Fibroblast of skin of left quadriceps (primary cell): ENCODE data around the gene RABGAP1L.
"Not testable (repeated sequence)": the region's sequence is repeated elsewhere in the genome, so short reads cannot be mapped to it uniquely, and the experiment has no call there.

Source experiments
- DNase-seq, 2 experiments: peaks; one replicate each; pipeline ENCODE4 v3.0.0-alpha.2; 2013; ENCODE audit warnings: low read depth in 2 of 2

RABGAP1L gene

GRCh38 chr1:175033953-175034352 is 874.6 kb downstream of the RABGAP1L start:
- no peak for DNase-seq

DNA sequence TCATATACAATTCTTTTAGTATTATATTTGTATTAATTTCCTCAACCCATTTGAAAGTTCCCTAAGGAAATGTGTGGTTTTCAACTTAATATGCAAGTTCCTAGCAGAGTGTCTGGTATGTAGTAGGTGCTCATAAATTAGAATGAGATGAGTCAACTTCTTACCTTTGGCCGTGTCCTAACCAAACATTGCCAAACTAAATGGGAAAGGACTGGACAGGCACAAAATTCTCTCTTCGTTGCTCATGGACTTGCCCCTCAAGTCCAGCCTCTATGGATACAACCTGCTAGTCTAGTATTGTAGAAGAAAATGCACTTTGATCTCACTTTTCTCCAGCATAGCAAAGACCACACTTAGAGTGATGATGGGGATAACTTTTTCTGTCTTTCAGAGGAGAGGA is 875.5 kb downstream of the RABGAP1L start:
- DNase-seq, result no peak

DNA sequence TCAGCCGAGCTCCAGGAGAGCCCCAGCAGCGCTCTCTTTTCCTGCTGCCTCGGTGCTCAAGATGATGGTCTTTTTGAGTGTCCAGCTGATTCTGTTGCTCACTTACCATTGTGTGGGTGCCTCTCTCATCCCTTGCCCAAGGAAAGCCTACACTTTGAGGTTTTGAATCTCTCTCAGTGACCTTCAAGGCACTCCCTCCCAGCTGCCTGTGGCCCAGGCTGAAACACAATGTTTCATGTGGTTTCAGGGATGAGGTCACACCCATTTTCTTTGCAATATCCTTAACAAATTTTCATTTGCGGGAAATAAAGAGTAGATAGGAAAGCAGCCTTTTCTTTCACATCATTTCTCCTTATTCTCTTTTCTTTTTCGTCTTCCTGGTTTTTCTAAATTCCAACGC is 876.5 kb downstream of the RABGAP1L start:
- no peak for DNase-seq

DNA sequence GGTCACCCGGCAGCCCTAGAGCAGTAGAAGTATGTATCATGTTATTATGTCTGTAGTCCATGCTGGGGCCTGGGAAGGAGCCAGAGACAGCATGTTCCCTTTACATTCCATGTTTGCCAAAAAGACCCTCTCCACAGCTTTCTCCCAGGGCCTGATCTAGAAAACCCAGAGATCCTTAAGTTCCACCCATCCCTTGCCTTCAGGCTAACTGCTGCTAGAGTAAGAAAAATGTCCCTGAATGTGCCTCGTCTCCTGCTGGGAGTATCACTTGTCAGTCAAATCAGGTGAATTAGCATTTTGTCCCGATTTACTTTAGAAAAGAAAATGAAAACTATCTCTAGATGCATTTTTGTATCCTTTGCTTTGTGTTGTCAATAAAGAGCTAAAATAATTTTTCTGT is 877.2 kb downstream of the RABGAP1L start:
- no peak for DNase-seq

GRCh38 chr1:175037416-175037815 is 878.1 kb downstream of the RABGAP1L start:
- no peak for DNase-seq

DNA sequence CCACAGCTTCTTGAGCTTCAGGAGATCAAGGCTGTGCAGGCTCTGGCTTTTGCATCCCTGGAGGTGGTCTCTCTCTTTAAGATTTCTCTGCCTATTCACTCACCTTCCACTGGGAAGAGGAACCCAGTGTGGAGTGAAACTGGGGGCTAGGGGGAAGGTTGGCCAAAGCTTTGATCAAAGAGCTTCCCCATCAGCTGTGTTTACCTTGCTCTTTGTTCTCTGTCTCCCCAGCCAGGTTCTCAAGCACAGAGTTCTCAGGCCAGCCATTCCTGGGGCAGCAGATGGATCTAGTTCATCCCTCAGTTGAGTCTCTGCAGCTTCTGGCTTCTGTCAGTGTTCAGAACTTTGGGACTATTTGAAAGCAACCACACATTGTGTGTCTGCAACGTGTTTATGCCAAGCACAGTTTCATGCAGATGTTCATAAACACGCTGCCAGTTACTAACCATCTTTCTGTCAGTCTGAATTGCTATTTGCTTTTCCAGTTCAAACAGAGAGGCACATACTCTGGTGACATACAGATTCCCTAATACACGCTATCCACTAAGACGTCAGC is 881.1 kb downstream of the RABGAP1L start:
- DNase-seq, result no peak

- no peak for DNase-seq
Observed at GRCh38 chr1:175042650-175043049, 883.3 kb downstream of the RABGAP1L start.

DNA sequence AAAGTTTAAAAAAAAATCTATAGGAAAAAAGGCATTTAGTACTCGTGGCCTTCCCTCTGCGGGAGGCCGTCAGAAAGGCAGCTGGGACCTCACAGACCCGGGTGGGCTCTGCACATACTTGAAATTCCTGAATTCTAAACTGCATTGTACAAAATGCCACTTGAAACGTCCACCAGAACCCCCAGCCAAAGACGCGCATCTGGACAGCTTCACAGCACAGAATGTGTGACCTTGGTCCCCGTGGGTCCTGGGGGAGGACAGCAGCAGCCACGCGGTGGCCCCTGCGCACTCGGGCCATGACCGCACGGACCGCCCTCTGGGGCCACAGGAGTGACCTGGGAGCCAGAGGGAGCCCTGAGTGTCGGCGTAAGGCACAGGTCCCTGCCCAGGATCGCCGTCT is 884.5 kb downstream of the RABGAP1L start:
- no peak for DNase-seq

DNA sequence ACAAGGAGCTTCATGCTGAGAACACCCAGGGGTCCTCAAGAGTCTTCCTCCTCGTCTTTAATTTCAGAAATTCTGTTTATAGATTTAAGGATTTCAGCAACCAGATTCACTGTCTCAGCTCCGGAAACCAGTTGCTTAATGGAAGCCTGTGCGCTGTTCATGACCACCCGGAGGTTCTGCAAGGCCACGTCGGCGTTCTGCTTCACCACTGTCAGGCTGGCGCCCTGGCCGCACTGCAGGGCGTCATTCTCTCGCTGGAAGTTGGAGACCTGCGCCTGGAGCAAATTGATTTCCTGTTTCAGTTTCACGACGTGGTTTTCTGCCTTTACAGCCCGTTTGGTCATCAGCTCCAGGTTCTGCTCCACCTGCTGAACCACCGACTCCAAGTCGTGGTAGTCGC is 885.3 kb downstream of the RABGAP1L start:
- DNase-seq, result not testable (repeated sequence)
